Activated CD8-positive, alpha-beta memory T cell treated with anti-CD3 and anti-CD28 coated beads, Interleukin-2, amount 50 U/mL, for 24 hours (primary cell): ENCODE data around the gene KDM2A.

Experiments
- DNase-seq: peaks from one replicate; pipeline ENCODE4 v3.0.0-alpha.2; 2020; ENCODE audit errors: extremely low read depth

Gene KDM2A

GRCh38 chr11:67272327-67273259 is 153.5 kb downstream of the KDM2A start:
- no peak for DNase-seq

DNA sequence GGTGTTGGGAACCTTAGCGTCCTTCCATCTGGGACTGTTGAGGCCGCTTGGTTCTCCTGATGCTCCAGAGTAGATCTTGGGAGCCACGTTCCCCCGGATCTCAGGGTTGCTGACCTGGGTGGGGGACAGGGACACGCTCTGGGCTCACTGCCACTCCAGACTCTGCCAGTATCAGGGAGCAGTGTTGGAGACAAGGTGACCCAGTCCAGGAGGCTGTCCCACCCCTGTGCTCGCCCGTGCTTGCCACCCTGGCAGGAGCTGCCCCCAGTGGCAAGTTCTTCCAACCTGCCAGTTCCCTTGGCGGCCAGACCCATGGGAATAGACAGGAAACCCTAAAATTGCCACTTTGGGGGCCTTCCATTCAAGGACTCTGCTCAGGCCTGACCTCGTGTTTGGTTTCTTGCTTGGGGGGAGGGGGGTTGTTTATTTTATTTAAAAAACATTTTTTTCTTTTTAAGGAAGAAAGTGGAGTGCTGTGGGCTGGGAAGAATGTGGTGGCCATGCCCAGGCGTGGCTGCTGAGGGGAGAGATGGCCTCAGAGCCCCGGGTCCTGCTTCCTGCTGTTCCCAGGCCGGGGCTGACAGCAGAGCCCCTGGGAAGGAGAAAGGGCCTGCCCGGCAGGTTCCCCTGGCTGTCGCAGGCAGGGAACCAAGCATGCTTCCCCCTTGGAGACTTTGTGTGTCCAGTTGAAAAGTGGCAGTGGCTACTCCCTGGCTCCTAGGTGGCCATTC is 154.4 kb downstream of the KDM2A start:
- DNase-seq, result no peak

GRCh38 chr11:67274768-67275605 is 155.9 kb downstream of the KDM2A start:
- no peak for DNase-seq

- DNase-seq, result no peak
Observed at GRCh38 chr11:67275606-67276409, 156.7 kb downstream of the KDM2A start.

DNA sequence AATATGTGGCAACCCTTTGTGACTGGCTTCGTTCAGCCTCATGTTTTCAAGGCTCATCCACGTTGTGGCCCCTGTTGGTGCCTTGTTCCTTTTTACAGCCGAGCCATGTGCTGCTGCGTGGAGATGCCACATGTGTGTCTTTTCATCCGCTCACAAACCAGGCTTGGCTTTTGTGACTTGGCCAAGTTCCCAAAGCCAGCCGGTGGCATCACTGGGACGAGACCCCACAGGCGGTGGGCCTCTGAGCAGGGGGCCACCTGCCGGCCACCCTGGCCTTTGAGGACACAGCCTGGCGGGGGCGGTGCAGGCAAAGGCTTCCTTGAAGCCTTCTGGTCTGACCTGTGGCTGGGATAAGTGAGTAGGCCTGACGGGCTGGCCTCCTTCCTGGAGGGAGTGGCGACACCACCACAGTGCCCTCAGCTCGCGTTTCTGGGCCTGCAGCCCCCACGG is 157.7 kb downstream of the KDM2A start:
- no peak for DNase-seq

DNA sequence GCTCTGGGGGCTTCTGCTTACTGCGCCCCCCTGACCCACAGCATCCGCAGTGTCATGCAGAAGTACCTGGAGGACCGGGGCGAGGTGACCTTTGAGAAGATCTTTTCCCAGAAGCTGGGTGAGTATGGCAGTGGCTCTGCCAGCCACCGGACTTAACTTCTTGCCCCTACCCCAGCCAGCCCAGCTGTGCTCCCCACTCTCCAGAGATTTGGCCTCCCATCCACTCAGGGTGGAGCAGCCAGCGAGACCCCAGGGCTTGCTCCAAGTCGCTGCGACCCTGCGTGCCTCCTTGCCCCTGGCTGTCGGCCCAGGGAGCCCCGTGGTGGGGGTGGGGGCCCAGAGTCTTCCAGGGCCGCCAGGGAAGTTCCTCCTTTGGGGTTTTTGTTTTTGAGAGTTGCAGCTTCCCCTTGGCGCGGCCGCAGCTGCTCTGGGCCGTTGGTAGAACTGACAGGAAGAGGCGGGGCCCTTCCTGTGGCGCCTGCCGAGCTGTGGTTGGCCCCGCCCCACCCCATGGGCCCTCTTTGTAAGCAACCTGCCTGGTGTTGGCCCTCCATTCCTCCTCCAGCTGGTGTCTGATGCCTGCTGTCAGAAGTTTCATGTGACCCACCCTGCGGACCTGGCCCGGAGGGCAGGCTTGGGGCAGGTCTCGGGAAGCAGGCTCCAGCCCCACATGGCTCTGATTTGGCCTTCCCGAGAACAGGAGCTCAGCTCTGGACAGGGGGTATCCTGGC is 158.3 kb downstream of the KDM2A start:
- peak; percentile 73 for DNase-seq

DNA sequence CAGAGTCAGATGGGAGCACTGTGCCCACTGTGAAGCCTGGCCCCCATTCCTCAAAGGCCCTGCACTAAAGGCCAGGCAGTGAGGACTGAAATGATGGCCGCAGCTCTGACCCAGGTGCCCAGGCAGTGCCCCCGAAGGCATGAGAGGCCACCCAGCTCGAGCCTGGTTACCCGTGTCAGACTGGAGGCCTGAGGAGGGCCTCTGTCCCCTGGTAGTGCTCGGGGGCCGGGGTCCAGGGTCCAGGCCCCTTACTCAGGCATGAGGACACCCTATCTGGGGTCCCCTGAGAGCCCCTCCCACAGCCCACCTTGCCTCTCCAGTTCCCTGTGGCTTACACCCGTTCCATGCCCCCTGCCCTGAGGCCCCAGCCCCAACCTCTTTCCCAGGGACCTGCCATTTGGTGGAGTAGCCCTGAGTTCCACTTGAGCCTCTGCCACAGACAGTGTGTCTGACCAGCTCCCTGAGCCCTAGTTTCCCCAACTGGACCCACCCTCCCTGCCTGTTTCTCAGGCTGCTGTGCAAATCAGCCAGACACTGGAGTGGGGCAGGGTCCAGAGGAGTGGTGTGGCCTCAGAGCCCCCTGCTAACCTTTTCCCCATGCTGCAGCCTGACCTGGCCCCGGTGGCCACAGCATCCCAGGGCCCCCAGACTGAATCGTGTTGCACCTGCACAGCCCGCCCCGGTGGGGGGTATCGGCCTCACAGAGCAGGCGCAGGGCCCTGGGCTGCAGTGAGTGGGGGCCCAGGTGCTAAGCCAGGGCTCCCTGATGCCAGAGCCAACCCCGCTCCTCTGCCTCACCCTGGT is 159.3 kb downstream of the KDM2A start:
- no peak for DNase-seq

DNA sequence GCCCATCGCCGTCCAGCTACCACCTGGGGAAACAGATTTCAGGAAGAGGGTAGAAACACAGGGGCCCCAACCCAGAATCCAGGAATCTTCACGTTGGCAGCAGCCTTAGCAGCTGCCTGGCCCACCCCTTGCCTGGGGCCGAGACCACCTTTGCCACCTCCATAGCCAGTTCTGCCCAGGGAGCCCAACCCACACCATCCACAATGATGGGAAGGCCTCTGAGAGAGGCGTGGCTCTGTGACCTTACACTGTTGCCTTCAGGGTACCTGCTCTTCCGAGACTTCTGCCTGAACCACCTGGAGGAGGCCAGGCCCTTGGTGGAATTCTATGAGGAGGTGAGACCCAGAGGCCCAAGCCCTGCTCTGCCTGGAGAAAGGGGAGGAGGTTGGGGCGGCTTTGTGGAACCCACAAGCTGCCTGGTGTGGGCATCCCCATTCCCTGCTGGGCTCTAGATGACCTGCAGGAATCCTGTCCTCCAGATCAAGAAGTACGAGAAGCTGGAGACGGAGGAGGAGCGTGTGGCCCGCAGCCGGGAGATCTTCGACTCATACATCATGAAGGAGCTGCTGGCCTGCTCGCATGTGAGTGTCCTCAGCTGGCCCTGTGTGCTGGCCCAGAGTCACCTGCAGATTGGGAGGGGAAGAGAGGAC is 160.0 kb downstream of the KDM2A start:
- no peak for DNase-seq

- DNase-seq, result no peak
Observed at GRCh38 chr11:67279589-67280340, 160.7 kb downstream of the KDM2A start.

- no peak for DNase-seq
Observed at GRCh38 chr11:67280341-67280787, 161.3 kb downstream of the KDM2A start.

- DNase-seq, result no peak
Observed at GRCh38 chr11:67280788-67281551, 161.9 kb downstream of the KDM2A start.

GRCh38 chr11:67281552-67282150 is 162.6 kb downstream of the KDM2A start:
- DNase-seq, result no peak

DNA sequence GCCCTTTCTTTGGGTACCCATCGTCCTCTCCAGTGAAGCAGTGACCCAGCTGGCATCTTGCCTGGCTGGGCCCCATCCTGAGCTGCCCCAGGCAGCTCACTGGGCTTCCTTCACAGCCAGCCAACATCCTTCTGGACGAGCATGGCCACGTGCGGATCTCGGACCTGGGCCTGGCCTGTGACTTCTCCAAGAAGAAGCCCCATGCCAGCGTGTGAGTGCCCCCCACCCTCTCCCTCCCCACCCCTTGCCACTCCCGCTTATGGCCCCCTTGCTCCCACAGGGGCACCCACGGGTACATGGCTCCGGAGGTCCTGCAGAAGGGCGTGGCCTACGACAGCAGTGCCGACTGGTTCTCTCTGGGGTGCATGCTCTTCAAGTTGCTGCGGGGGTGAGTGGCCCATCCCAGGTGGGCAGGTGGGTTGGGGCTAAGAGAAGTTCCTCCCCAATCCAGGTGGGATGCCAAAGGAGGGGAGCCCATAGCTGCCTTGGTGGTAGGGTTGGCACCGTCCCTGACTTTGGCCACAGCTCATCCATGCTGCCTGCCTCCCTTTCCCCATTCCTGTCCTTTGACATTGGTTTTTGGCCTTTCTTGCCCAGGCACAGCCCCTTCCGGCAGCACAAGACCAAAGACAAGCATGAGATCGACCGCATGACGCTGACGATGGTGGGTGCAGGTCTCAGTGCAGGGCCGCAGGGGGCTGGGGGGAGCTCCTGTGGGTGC is 163.3 kb downstream of the KDM2A start:
- no peak for DNase-seq

DNA sequence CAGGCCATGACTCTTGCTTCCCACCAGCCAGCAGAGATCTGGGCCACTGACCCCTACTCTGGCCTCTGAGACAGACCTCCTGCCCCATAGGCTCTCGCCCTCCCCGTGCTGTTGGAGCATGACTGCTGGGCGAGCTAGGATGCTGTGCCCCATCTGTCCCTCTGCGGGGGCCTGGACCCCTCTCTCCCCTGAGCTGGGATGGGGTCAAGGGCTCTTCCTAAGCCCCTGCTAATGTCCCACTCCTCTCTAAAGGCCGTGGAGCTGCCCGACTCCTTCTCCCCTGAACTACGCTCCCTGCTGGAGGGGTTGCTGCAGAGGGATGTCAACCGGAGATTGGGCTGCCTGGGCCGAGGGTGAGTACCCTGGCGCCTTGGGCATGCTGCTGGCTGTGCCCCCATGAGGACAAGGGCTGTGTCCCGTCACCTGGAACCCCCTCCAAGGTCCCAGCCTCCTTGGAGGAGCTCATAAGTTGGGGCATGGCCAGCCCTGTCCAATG is 163.9 kb downstream of the KDM2A start:
- DNase-seq, result no peak

- DNase-seq, result no peak
Observed at GRCh38 chr11:67283481-67283963, 164.5 kb downstream of the KDM2A start.
